A549 (cell line): ENCODE results near the gene TNIK. TPM values are rescaled to one million over a fixed set of nuclear protein-coding genes. Genes with fewer than 3 reads are reported as not detected.

Experiments
- ATAC-seq, 2 experiments: fragments of 200-7000 bp in 1 of 2; fragments of >200 bp in 1 of 2; cut with Nextera tagmentation in 1 of 2; cut with Tn5 transposase in 1 of 2; 3 replicates each; pipeline versions ENCODE4 v1.8.0 to v1.9.1; 2018 to 2020; ENCODE audit warnings: mild to moderate bottlenecking in 1 of 2, moderate library complexity in 1 of 2
- CTCF ChIA-PET: fragments of 300-600 bp; sonication (Branson Sonifier 250); formaldehyde crosslinking; extraction: SDS; loops from one replicate; lab custom pipeline; 2021; ENCODE audit warnings: antibody characterized with exemption, inconsistent platforms; lab: Yijun Ruan, JAX
- POLR2A ChIA-PET: fragments of 350-600 bp; formaldehyde crosslinking; extraction: SDS; loops from one replicate; lab custom pipeline; 2021; ENCODE audit warnings: antibody characterized with exemption, inconsistent platforms; lab: Yijun Ruan, JAX
- DNase-seq, 2 experiments: peaks; one replicate each; pipeline versions ENCODE4 v3.0.0 to v3.0.0-alpha.2; 2011 to 2016; ENCODE audit warnings: low read depth in 1 of 2, low spot score in 1 of 2
- FAIRE-seq: peaks from 2 replicates; lab custom pipeline; 2011; peaks lifted over from hg19 to GRCh38; lab: Jason Lieb, UNC
- H3K27ac ChIP-seq, 2 experiments: fragments of >200 bp; sonication (Bioruptor Twin); formaldehyde crosslinking; 3 replicates each; pipeline ENCODE4 v1.5.1; 2016 to 2017
- H3K4me1 ChIP-seq: fragments of >200 bp; sonication (Bioruptor Twin); formaldehyde crosslinking; 3 replicates; pipeline ENCODE4 v1.6.1; 2016
- H3K4me2 ChIP-seq: fragments of >200 bp; sonication (Bioruptor Twin); formaldehyde crosslinking; 3 replicates; pipeline ENCODE4 v1.6.1; 2016
- H3K4me3 ChIP-seq: fragments of >200 bp; sonication (Bioruptor Twin); formaldehyde crosslinking; 3 replicates; pipeline ENCODE4 v1.5.1; 2016
- H3K9me3 ChIP-seq: fragments of >200 bp; sonication (Bioruptor Twin); formaldehyde crosslinking; 3 replicates; pipeline ENCODE4 v1.6.1; 2016
- CBX2 ChIP-seq: fragments of 200-600 bp; sonication (generic); IDR thresholded peaks from 2 replicates; pipeline ENCODE4 v1.6.1; 2016; ENCODE audit warnings: low read depth, mild to moderate bottlenecking, borderline replicate concordance
- E2F6 ChIP-seq: IDR thresholded peaks from 2 replicates; pipeline ENCODE4 v1.6.1; 2012; ENCODE audit warnings: low read depth, borderline replicate concordance
- EP300 ChIP-seq, 2 experiments: fragments of >200 bp; sonication (Bioruptor Twin); formaldehyde crosslinking; IDR thresholded peaks; 2 replicates in 1 of 2; 3 replicates in 1 of 2; pipeline ENCODE4 v1.6.1; 2016 to 2017
- HOXB13 ChIP-seq: fragments of 250-450 bp; sonication (Bioruptor Pico); IDR thresholded peaks from 2 replicates; pipeline ENCODE4 v1.5.0; 2020; ENCODE audit warnings: low read depth, mild to moderate bottlenecking, moderate library complexity
- JUNB ChIP-seq: fragments of >200 bp; sonication (Bioruptor Twin); formaldehyde crosslinking; IDR thresholded peaks from 2 replicates; pipeline ENCODE4 v1.6.1; 2016
- MAFK ChIP-seq: fragments of 450-650 bp; IDR thresholded peaks from 2 replicates; pipeline ENCODE4 v1.6.1; 2014; ENCODE audit not compliant: partially characterized antibody
- MAZ ChIP-seq: fragments of 150-350 bp; IDR thresholded peaks from 2 replicates; pipeline ENCODE4 v1.6.1; 2014; ENCODE audit warnings: antibody characterized with exemption, low read depth, low read length, borderline replicate concordance
- NPAS2 ChIP-seq: fragments of 250-450 bp; sonication (Bioruptor Pico); IDR thresholded peaks from 2 replicates; pipeline ENCODE4 v1.8.0; 2022; ENCODE audit warnings: mild to moderate bottlenecking, moderate library complexity, borderline replicate concordance
- PBX3 ChIP-seq: IDR thresholded peaks from 2 replicates; pipeline ENCODE4 v1.6.1; 2012
- PHF8 ChIP-seq: fragments of 200-600 bp; sonication (generic); IDR thresholded peaks from 2 replicates; pipeline ENCODE4 v1.6.1; 2016; ENCODE audit warnings: low read depth, mild to moderate bottlenecking, antibody characterized with exemption, moderate library complexity, borderline replicate concordance
- POLR2A ChIP-seq: IDR thresholded peaks from 2 replicates; pipeline ENCODE4 v1.6.1; 2012; ENCODE audit warnings: mild to moderate bottlenecking, low read length
- POLR2AphosphoS2 ChIP-seq: conservative IDR thresholded peaks from 2 replicates; pipeline ENCODE4 v1.6.1; 2012; ENCODE audit warnings: low read length, improper control_type of control experiment, inconsistent platforms
- RFX5 ChIP-seq: fragments of 450-650 bp; IDR thresholded peaks from 2 replicates; pipeline ENCODE4 v1.7.1; 2014; ENCODE audit warnings: antibody characterized with exemption, mild to moderate bottlenecking, moderate library complexity
- SMC3 ChIP-seq: fragments of >200 bp; sonication (Bioruptor Twin); formaldehyde crosslinking; IDR thresholded peaks from 3 replicates; pipeline ENCODE4 v1.6.1; 2018; ENCODE audit warnings: inconsistent platforms
- SREBF2 ChIP-seq: fragments of 450-650 bp; IDR thresholded peaks from 2 replicates; pipeline ENCODE4 v1.6.1; 2014; ENCODE audit warnings: mild to moderate bottlenecking, moderate library complexity
- TP53 ChIP-seq: fragments of 250-450 bp; sonication (Bioruptor Pico); IDR thresholded peaks from 2 replicates; pipeline ENCODE4 v1.5.0; 2021; ENCODE audit warnings: mild to moderate bottlenecking, moderate library complexity
- ZC3H11A ChIP-seq: fragments of 450-650 bp; IDR thresholded peaks from 2 replicates; pipeline ENCODE4 v1.6.1; 2014; ENCODE audit warnings: antibody characterized with exemption, mild to moderate bottlenecking
- WGBS: methylation state at CpG from one replicate; pipeline ENCODE4 v1.1.6; 2017; ENCODE audit errors: missing lambda C conversion rate; 5-methylcytosine and 5-hydroxymethylcytosine counted together
- polyA minus RNA-seq: library from RNA; depleted of rRNA, polyadenylated mRNA; stranded (reverse); fragments of >200 nt; gene quantifications from 2 replicates; pipeline ENCODE4 v1.2.3, GENCODE V29; 2011; rRNA and poly(A)+ RNA removed
- polyA plus RNA-seq, 4 experiments: library from polyadenylated mRNA; depleted of rRNA in 3 of 4; stranded (reverse); fragments of >200 nt; fragmentation: RNase III in 1 of 4; extraction: RNeasy Plus Mini Kit Qiagen cat#74134 plus additional on column Dnase treatment in 1 of 4; gene quantifications; 2 replicates in 3 of 4; 3 replicates in 1 of 4; pipeline ENCODE4 v1.2.3, GENCODE V29; 2011 to 2017
- TF ChIP-seq, protein P1 (sequence below): IDR thresholded peaks from 2 replicates; pipeline ENCODE4 v1.6.1; 2012
- TF ChIP-seq, protein P2 (sequence below): fragments of >200 bp; sonication (Bioruptor Twin); formaldehyde crosslinking; IDR thresholded peaks from 3 replicates; pipeline ENCODE4 v1.5.1; 2016
- TF ChIP-seq, protein P3 (sequence below): fragments of 200-600 bp; sonication (generic); IDR thresholded peaks from 2 replicates; pipeline ENCODE4 v1.6.1; 2016; ENCODE audit warnings: antibody characterized with exemption, mild to moderate bottlenecking, moderate library complexity
- TF ChIP-seq, protein P4 (sequence below): fragments of >200 bp; sonication (Bioruptor Twin); formaldehyde crosslinking; IDR thresholded peaks from 2 replicates; pipeline ENCODE4 v1.6.1; 2016

TNIK gene
- polyA plus RNA-seq (2011; rRNA removed) (1.6 and 1.8 TPM in 2 replicates), polyA plus RNA-seq (2017; fragmentation: RNase III; extraction: RNeasy Plus Mini Kit Qiagen cat#74134 plus additional on column Dnase treatment) (1.7 to 2.5 TPM (median 1.8 TPM) in 3 replicates), polyA minus RNA-seq (1.1 and 2.2 TPM in 2 replicates)
- 0.20 and 0.23 TPM in 2 replicates for polyA plus RNA-seq (2012; cell fraction: cytosol; rRNA removed)
- polyA plus RNA-seq (2012; cell fraction: nucleus; rRNA removed), result 0.22 and 0.30 TPM in 2 replicates

DNA sequence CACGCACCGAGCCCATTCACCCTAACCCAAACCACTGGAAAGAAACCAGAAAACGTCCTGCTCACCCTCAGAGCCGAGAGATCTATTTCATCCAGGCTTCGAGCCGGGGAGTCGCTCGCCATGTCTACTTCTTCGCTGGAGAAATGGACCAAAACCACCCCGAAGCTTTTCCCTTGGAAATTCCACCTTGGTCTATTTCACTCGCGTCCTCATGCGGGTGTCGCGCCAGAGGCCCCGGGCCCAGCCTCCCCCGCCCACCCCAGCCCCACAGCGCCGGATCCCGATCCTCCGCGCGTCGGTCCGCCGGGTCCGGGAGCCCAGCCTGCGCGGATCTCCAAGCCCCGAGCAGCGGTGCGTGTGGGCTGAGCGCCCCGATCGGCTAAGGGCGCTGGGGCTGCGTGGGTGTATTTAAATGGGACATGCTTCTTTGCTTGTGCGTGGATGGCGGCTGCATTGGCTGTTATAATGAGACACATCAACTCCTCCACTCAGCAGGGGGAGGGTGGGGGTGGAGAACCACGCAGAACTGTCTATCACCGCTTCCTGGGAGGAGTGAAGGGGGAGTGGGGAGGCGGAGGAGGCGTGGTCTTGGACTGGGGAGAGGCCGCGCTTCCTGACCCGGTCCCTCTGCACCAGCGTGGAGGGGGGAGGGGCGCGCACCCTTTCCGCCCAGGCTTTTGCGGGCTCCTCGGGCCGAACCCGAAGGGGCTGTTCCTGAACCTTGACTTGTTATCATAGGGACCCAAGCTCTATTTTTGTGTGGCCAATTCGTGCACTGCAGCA, at the start of gene TNIK:
Gene TNIK, minus strand, starts transcription at position 464 of the 783 bp plus-strand sequence. Its CDS starts 342 bp downstream, at position 122.
- ATAC-seq, result peak; percentile 95
- CTCF ChIA-PET, result interaction anchor here (0.6 to 1.2 kb wide), 4 partner anchors 15 to 285 kb away, joined by 3 read pairs; no protein-coding TSS in a partner anchor
- 0% methylated on average over 8 of the region's 55 CpGs for WGBS
- Histone ChIP-seq H3K4me2 (peak within 1 kb of the TSS; percentile 74), H3K27ac (peak within 1 kb of the TSS; percentile 67 to 83), H3K4me1 (0 out of 3 replicates have a peak, but pooled peaks cover 6% of the 10 kb centered on the region), H3K9me3 (no peaks in the 10 kb centered on the region), H3K4me3 (peak within 1 kb of the TSS; percentile 87)
- FAIRE-seq, result no peak
- DNase-seq, result peak; percentile 77 to 81
- TF ChIP-seq, protein P1, sequence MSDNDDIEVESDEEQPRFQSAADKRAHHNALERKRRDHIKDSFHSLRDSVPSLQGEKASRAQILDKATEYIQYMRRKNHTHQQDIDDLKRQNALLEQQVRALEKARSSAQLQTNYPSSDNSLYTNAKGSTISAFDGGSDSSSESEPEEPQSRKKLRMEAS, result 0 out of 2 replicates have a peak, but pooled peaks have one; percentile 26
- no peak for TF ChIP-seq RFX5
- POLR2A ChIA-PET, result interaction anchor here (0.6 to 1.0 kb wide), 2 partner anchors 64 to 78 kb away, joined by 3 to 7 read pairs; no protein-coding TSS in a partner anchor

GRCh38 chr3:171508676-171509075, 48.5 kb upstream of the TNIK start:
- Histone ChIP-seq H3K27ac (no peak overlapping the region), H3K4me3 (no peak overlapping the region), H3K4me2 (no peak overlapping the region), H3K4me1 (no peaks in the 10 kb centered on the region), H3K9me3 (no peaks in the 10 kb centered on the region)
- no peak for DNase-seq
- no peak for ATAC-seq
- 72% methylated on average over 2 of the region's 2 CpGs for WGBS
- no peak for FAIRE-seq
- TF ChIP-seq POLR2A, result no peak
- TF ChIP-seq CBX2, result no peak
- TF ChIP-seq PHF8, result no peak
- TF ChIP-seq POLR2AphosphoS2, result no peak
- TF ChIP-seq JUNB, result no peak
- no peak for TF ChIP-seq SREBF2
- TF ChIP-seq PBX3, result no peak
- TF ChIP-seq SMC3, result no peak
- no peak for TF ChIP-seq EP300 (IDR thresholded peaks at IDR 0.05)
- TF ChIP-seq E2F6, result no peak
- TF ChIP-seq NPAS2 (CRISPR knock-in tag), result no peak
- ChIA-PET CTCF (no interaction called here), POLR2A (no interaction called here)

DNA sequence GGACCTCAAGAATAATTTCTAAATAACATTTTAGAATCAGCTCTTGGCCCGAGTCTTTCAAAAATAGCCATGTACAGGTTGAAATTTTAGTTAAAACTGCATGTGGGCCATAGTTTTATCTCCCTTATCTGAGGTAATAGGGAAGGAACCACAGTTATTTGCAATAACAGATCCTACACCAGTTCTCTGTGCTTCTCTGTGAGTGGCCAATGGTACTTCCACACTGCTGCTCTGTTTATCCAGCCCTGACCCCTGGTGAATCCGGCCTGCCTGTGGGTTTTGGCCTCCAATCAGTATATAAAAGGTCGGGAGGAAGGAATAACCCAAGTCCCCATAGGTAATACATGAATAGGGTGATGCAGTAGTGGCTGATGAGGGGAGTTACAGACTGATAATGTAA, 48.0 kb upstream of the TNIK start:
- 25% methylated on average over 3 of the region's 3 CpGs for WGBS
- no peak overlapping the region for H3K27ac ChIP-seq
- no peak overlapping the region for H3K4me2 ChIP-seq
- DNase-seq (no peak), ATAC-seq (no peak), FAIRE-seq (no peak)
- H3K9me3 ChIP-seq, result no peaks in the 10 kb centered on the region
- ChIA-PET POLR2A (no interaction called here), CTCF (no interaction called here)
- no peak overlapping the region for H3K4me3 ChIP-seq
- no peaks in the 10 kb centered on the region for H3K4me1 ChIP-seq
- TF ChIP-seq, protein P2, sequence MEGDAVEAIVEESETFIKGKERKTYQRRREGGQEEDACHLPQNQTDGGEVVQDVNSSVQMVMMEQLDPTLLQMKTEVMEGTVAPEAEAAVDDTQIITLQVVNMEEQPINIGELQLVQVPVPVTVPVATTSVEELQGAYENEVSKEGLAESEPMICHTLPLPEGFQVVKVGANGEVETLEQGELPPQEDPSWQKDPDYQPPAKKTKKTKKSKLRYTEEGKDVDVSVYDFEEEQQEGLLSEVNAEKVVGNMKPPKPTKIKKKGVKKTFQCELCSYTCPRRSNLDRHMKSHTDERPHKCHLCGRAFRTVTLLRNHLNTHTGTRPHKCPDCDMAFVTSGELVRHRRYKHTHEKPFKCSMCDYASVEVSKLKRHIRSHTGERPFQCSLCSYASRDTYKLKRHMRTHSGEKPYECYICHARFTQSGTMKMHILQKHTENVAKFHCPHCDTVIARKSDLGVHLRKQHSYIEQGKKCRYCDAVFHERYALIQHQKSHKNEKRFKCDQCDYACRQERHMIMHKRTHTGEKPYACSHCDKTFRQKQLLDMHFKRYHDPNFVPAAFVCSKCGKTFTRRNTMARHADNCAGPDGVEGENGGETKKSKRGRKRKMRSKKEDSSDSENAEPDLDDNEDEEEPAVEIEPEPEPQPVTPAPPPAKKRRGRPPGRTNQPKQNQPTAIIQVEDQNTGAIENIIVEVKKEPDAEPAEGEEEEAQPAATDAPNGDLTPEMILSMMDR, result no peak
- no peak for TF ChIP-seq ZC3H11A
- no peak for TF ChIP-seq HOXB13
- no peak for TF ChIP-seq MAFK
- TF ChIP-seq TP53 (CRISPR knock-in tag), result no peak
- TF ChIP-seq SMC3, result no peak
- TF ChIP-seq SREBF2, result no peak
- TF ChIP-seq NPAS2 (CRISPR knock-in tag), result no peak
- TF ChIP-seq, protein P3, sequence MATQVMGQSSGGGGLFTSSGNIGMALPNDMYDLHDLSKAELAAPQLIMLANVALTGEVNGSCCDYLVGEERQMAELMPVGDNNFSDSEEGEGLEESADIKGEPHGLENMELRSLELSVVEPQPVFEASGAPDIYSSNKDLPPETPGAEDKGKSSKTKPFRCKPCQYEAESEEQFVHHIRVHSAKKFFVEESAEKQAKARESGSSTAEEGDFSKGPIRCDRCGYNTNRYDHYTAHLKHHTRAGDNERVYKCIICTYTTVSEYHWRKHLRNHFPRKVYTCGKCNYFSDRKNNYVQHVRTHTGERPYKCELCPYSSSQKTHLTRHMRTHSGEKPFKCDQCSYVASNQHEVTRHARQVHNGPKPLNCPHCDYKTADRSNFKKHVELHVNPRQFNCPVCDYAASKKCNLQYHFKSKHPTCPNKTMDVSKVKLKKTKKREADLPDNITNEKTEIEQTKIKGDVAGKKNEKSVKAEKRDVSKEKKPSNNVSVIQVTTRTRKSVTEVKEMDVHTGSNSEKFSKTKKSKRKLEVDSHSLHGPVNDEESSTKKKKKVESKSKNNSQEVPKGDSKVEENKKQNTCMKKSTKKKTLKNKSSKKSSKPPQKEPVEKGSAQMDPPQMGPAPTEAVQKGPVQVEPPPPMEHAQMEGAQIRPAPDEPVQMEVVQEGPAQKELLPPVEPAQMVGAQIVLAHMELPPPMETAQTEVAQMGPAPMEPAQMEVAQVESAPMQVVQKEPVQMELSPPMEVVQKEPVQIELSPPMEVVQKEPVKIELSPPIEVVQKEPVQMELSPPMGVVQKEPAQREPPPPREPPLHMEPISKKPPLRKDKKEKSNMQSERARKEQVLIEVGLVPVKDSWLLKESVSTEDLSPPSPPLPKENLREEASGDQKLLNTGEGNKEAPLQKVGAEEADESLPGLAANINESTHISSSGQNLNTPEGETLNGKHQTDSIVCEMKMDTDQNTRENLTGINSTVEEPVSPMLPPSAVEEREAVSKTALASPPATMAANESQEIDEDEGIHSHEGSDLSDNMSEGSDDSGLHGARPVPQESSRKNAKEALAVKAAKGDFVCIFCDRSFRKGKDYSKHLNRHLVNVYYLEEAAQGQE, result no peak
- TF ChIP-seq MAZ, result no peak
- TF ChIP-seq, protein P4, sequence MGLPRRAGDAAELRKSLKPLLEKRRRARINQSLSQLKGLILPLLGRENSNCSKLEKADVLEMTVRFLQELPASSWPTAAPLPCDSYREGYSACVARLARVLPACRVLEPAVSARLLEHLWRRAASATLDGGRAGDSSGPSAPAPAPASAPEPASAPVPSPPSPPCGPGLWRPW, result no peak
